OCI-LY7 (cell line): ENCODE measurements around the gene VAV1. TPM values are rescaled to one million over a fixed set of nuclear protein-coding genes. Genes with fewer than 3 reads are reported as not detected.

ENCODE experiments used
- BruUV-seq: library from RNA; stranded (reverse); fragments of 400-500 nt; replicated peaks from 2 replicates; lab custom pipeline; 2021; lab: Mats Ljungman, UMichigan
- CTCF ChIA-PET: fragments of 300-600 bp; sonication (Branson Sonifier 250); formaldehyde crosslinking; loops from one replicate; lab custom pipeline; 2022; ENCODE audit warnings: antibody characterized with exemption; ENCODE audit not compliant: unreplicated experiment; lab: Charles Lee
- POLR2A ChIA-PET: fragments of 300-600 bp; sonication (Branson Sonifier 250); formaldehyde crosslinking; loops from one replicate; lab custom pipeline; 2022; ENCODE audit warnings: antibody characterized with exemption; lab: Charles Lee
- DNase-seq: peaks from one replicate; pipeline ENCODE4 v3.0.0-alpha.2; 2015; ENCODE audit warnings: low spot score
- H2AFZ ChIP-seq: fragments of 200-600 bp; sonication (generic), shearing (Covaris generic); 2 replicates; pipeline ENCODE4 v1.6.1; 2014; ENCODE audit warnings: mild to moderate bottlenecking, antibody characterized with exemption, low read length, moderate library complexity
- H3K27ac ChIP-seq: fragments of 200-600 bp; sonication (generic); 2 replicates; pipeline ENCODE4 v1.5.1; 2014; ENCODE audit warnings: mixed run types, low read depth, mild to moderate bottlenecking, moderate library complexity, low read length, inconsistent platforms; ENCODE audit not compliant: poor library complexity, severe bottlenecking
- H3K36me3 ChIP-seq: fragments of 200-600 bp; sonication (generic); 2 replicates; pipeline ENCODE4 v1.6.1; 2014; ENCODE audit warnings: mild to moderate bottlenecking, antibody characterized with exemption, low read length, moderate library complexity, mixed read lengths; ENCODE audit not compliant: insufficient read depth
- H3K4me1 ChIP-seq: fragments of 200-600 bp; sonication (generic); 2 replicates; pipeline ENCODE4 v1.5.1; 2014; ENCODE audit warnings: mild to moderate bottlenecking, low read length; ENCODE audit not compliant: insufficient read depth, poor library complexity, severe bottlenecking
- H3K4me2 ChIP-seq: fragments of 200-600 bp; sonication (generic); 2 replicates; pipeline ENCODE4 v1.6.1; 2014; ENCODE audit warnings: mild to moderate bottlenecking, low read length
- H3K4me3 ChIP-seq: fragments of 200-600 bp; sonication (generic); 2 replicates; pipeline ENCODE4 v1.5.1; 2014; ENCODE audit warnings: mild to moderate bottlenecking, low read depth, low read length; ENCODE audit not compliant: poor library complexity, severe bottlenecking
- H3K79me2 ChIP-seq: fragments of 200-600 bp; sonication (generic); 2 replicates; pipeline ENCODE4 v1.6.1; 2016; ENCODE audit warnings: low read depth, mild to moderate bottlenecking, low read length, moderate library complexity, mixed read lengths; ENCODE audit not compliant: insufficient read depth
- H3K9me2 ChIP-seq: fragments of 200-600 bp; sonication (generic); 2 replicates; pipeline ENCODE4 v1.6.1; 2016; ENCODE audit warnings: mild to moderate bottlenecking, low read length, mixed read lengths; ENCODE audit not compliant: insufficient read depth
- H3K9me3 ChIP-seq: fragments of 200-600 bp; sonication (generic); 2 replicates; pipeline ENCODE4 v1.6.1; 2014; ENCODE audit warnings: mild to moderate bottlenecking, mixed run types, low read length, mixed read lengths
- H4K20me1 ChIP-seq: fragments of 200-600 bp; sonication (generic); 2 replicates; pipeline ENCODE4 v1.6.1; 2014; ENCODE audit warnings: mild to moderate bottlenecking, antibody characterized with exemption, low read length, moderate library complexity, mixed read lengths; ENCODE audit not compliant: insufficient read depth
- EZH2phosphoT487 ChIP-seq: fragments of 200-600 bp; sonication (generic); IDR thresholded peaks from 2 replicates; pipeline ENCODE4 v1.6.1; 2018; ENCODE audit warnings: low read depth, borderline replicate concordance, mild to moderate bottlenecking, mixed run types, antibody characterized with exemption, low read length, moderate library complexity, mixed read lengths
- intact Hi-C: fragments of 100-400 bp; cut with micrococcal nuclease; formaldehyde crosslinking; loops from one replicate; pipeline ENCODE4 v1.10.0; 2022; ENCODE audit not compliant: unreplicated experiment
- total RNA-seq, 2 experiments: library from RNA; depleted of rRNA in 1 of 2; stranded (reverse); fragments of >200 nt in 1 of 2; shearing (Covaris generic) in 1 of 2; gene quantifications; 2 replicates each; pipeline ENCODE4 v1.2.3, GENCODE V29; 2014 to 2022
- TF ChIP-seq, protein P1 (sequence below): fragments of 200-600 bp; sonication (generic); conservative IDR thresholded peaks from 2 replicates; pipeline ENCODE4 v1.5.1; 2014; ENCODE audit warnings: mild to moderate bottlenecking, antibody characterized with exemption, low read length, moderate library complexity, mixed read lengths

VAV1 gene
- total RNA-seq, 2 experiments from 2014 or later: 90.7 to 107 TPM

DNA sequence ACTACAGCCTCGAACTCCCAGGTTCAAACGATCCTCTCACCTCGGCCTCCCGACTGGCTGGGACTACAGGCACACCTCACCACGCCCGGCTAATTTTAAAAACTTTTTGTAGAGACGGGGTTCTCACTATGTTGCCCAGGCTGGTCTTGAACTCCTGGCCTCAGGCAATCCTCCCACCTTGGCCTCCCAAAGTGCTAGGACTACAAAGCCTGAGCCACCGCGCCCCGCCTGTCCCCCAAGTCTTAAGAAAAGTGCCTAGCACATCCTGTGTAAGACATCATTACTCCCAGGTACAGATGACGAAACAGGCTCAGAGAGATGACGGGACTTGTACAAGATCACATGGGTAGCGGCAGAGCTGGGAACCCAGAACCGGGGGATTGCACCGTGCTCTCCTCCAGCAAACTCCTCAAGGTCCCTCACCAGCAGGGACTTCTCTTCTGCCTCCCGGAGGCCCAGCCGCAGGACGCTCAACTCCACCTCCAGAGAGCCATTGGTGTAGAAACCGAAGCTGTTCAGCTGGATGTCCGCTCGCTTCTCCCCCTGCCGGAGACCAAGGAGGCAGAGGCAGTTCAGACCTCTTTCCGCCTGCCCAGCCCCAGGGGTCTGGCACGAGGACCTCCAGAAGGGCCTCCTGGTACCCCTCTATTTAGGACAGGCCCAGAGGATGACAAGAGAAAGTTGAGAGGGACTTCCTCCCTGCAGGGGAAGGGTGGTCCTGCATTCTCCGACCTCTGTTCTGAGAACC, 36.2 kb upstream of the VAV1 start:
- BruUV-seq: TSS peak; percentile 70

DNA sequence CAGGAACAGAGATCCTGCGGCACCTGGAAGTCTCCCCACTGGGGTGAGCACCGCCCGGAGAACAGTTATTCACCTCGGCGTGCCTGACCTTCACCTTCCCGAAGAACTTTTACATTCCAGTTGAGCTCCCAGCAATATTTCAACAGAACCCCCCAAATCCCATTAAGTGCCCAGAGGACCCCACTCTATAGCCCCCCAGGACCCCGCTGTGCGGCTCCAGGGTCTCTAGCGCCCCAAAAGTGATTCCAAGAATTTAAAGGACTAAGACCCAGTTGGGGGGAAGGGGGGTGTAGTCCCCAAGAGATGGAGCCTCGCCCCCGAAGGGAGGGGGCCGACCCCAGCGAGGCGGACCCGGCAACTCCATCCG, 35.6 kb upstream of the VAV1 start:
- intact Hi-C loops: loop anchor here (1.0 to 5.0 kb wide), 6 partner anchors 36 to 364 kb away; partner anchors contain the start of gene ALKBH7
- peak overlapping the region; percentile 26; the same call in 1 of the 2 replicates for H2AFZ ChIP-seq
- H3K9me2 ChIP-seq: no peaks in the 10 kb centered on the region
- ChIA-PET POLR2A (interaction anchor here (1.0 to 1.8 kb wide), 3 partner anchors 15 to 127 kb away, joined by 3 to 6 read pairs (median 4); no protein-coding TSS in a partner anchor), CTCF (interaction anchor here (1.7 kb wide), 1 partner anchor 127 kb away, joined by 5 read pairs; no protein-coding TSS in a partner anchor)
- TF ChIP-seq, protein P1, sequence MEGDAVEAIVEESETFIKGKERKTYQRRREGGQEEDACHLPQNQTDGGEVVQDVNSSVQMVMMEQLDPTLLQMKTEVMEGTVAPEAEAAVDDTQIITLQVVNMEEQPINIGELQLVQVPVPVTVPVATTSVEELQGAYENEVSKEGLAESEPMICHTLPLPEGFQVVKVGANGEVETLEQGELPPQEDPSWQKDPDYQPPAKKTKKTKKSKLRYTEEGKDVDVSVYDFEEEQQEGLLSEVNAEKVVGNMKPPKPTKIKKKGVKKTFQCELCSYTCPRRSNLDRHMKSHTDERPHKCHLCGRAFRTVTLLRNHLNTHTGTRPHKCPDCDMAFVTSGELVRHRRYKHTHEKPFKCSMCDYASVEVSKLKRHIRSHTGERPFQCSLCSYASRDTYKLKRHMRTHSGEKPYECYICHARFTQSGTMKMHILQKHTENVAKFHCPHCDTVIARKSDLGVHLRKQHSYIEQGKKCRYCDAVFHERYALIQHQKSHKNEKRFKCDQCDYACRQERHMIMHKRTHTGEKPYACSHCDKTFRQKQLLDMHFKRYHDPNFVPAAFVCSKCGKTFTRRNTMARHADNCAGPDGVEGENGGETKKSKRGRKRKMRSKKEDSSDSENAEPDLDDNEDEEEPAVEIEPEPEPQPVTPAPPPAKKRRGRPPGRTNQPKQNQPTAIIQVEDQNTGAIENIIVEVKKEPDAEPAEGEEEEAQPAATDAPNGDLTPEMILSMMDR: peak; percentile 72
- TF ChIP-seq EZH2phosphoT487: no peak
- peak overlapping the region; percentile 85 for H3K4me2 ChIP-seq
- peak overlapping the region; percentile 74 for H3K27ac ChIP-seq
- H3K9me3 ChIP-seq: no peaks in the 10 kb centered on the region
- H3K79me2 ChIP-seq: peaks cover 13% of the 10 kb centered on the region; the same call in 1 of the 2 replicates
- peaks cover 51% of the 10 kb centered on the region for H3K4me1 ChIP-seq
- H3K36me3 ChIP-seq: no peaks in the 10 kb centered on the region
- H3K4me3 ChIP-seq: peak overlapping the region; percentile 83
- no peak for DNase-seq
- H4K20me1 ChIP-seq: no peaks in the 10 kb centered on the region
- no TSS peak for BruUV-seq

More for the DNA sequence above, 36.2 kb upstream of the VAV1 start:
- no peaks in the 10 kb centered on the region for H3K9me2 ChIP-seq
- no peaks in the 10 kb centered on the region for H3K9me3 ChIP-seq
- intact Hi-C loops: loop anchor here (2.0 to 5.0 kb wide), 4 partner anchors 104 to 364 kb away; partner anchors contain the start of gene ALKBH7
- H3K4me2 ChIP-seq: peak overlapping the region; percentile 85
- no peak for TF ChIP-seq EZH2phosphoT487
- TF ChIP-seq, protein P1: peak; percentile 87
- ChIA-PET POLR2A (interaction anchor here (0.6 to 1.1 kb wide), 2 partner anchors 14 to 20 kb away, joined by 3 to 4 read pairs; no protein-coding TSS in a partner anchor), CTCF (interaction anchor here (1.7 kb wide), 1 partner anchor 127 kb away, joined by 5 read pairs; no protein-coding TSS in a partner anchor)
- DNase-seq: peak; percentile 90
- H3K4me3 ChIP-seq: peak overlapping the region; percentile 83
- peak overlapping the region; percentile 26; the same call in 1 of the 2 replicates for H2AFZ ChIP-seq
- H4K20me1 ChIP-seq: no peaks in the 10 kb centered on the region
- H3K4me1 ChIP-seq: peaks cover 45% of the 10 kb centered on the region
- peak overlapping the region; percentile 74 for H3K27ac ChIP-seq
- H3K36me3 ChIP-seq: no peaks in the 10 kb centered on the region
- peaks cover 13% of the 10 kb centered on the region; the same call in 1 of the 2 replicates for H3K79me2 ChIP-seq
